H1 (cell line): ENCODE results near the gene HIVEP3. TPM values are rescaled to one million over a fixed set of nuclear protein-coding genes. Genes with fewer than 3 reads are reported as not detected.

Source experiments
- ATF2 ChIP-seq: IDR thresholded peaks from 2 replicates; pipeline ENCODE4 v1.6.1; 2012; ENCODE audit warnings: low read length, inconsistent platforms
- CHD7 ChIP-seq: fragments of 300-600 bp; sonication (generic); IDR thresholded peaks from 2 replicates; pipeline ENCODE4 v1.7.1; 2012; ENCODE audit warnings: low read length, moderate library complexity, mild to moderate bottlenecking, inconsistent platforms; ENCODE audit not compliant: insufficient replicate concordance
- SAP30 ChIP-seq: fragments of 300-600 bp; sonication (generic); IDR thresholded peaks from 2 replicates; pipeline ENCODE4 v1.7.1; 2012; ENCODE audit warnings: low read length, moderate library complexity, mild to moderate bottlenecking, inconsistent platforms; ENCODE audit not compliant: insufficient read depth, insufficient replicate concordance
- SP1 ChIP-seq: IDR thresholded peaks from 2 replicates; pipeline ENCODE4 v1.6.1; 2011; ENCODE audit warnings: low read depth, low read length
- TAF7 ChIP-seq: optimal IDR thresholded peaks from 2 replicates; pipeline ENCODE3; 2011; ENCODE audit warnings: low read depth, mild to moderate bottlenecking, inconsistent platforms, low read length, moderate library complexity, borderline replicate concordance
- TBP ChIP-seq: IDR thresholded peaks from 2 replicates; pipeline ENCODE4 v1.6.1; 2011; ENCODE audit warnings: low read depth, low read length, improper control_type of control experiment
- polyA plus RNA-seq, 7 experiments: library from polyadenylated mRNA; depleted of rRNA in 3 of 7; stranded (reverse) in 5 of 7; unstranded in 2 of 7; fragments of >200 nt in 5 of 7; fragments of 200-250 nt in 2 of 7; gene quantifications; 1 replicate in 5 of 7; 2 replicates in 1 of 7; 4 replicates in 1 of 7; pipeline versions ENCODE4 v1.2.1 to v1.2.3, GENCODE V29; 2011 to 2013; ENCODE audit warnings: missing spikeins in 2 of 7, mixed read lengths in 2 of 7
- total RNA-seq: library from RNA; stranded (reverse); fragmentation: NEBNext Ultra II Directional; extraction: Animal tissue kit (Norgen Biotek cat#: 25700); gene quantifications from 2 replicates; pipeline ENCODE4 v1.2.1, GENCODE V29; 2021
- TF ChIP-seq, protein P1 (sequence below): IDR thresholded peaks from 2 replicates; pipeline ENCODE4 v1.6.1; 2012; ENCODE audit warnings: inconsistent platforms

The HIVEP3 gene
- total and polyA plus RNA-seq, 2 of the 8 experiments (the other 6 are each of a cell fraction or from before 2014, with no cell fraction given), result 0.24 to 0.69 TPM

GRCh38 chr1:41735139-41735538, 183.6 kb downstream of the HIVEP3 start (continued):
- no peak for TF ChIP-seq CHD7
- TF ChIP-seq ATF2, result no peak
- TF ChIP-seq TAF7, result no peak
- TF ChIP-seq TBP, result no peak
- TF ChIP-seq, protein P1, sequence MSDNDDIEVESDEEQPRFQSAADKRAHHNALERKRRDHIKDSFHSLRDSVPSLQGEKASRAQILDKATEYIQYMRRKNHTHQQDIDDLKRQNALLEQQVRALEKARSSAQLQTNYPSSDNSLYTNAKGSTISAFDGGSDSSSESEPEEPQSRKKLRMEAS, result no peak
- TF ChIP-seq SP1, result no peak
- TF ChIP-seq SAP30, result no peak
